B cell (primary cell): Measurements from ENCODE around the gene NACAD. TPM values are rescaled to one million over a fixed set of nuclear protein-coding genes. Genes with fewer than 3 reads are reported as not detected.

Experiments
- ATAC-seq: fragments of 200-7000 bp; cut with Tn5 transposase; one replicate; pipeline ENCODE4 v1.10.0; 2021; ENCODE audit warnings: low read depth, mild to moderate bottlenecking, moderate number of reproducible peaks, moderate library complexity
- CTCF ChIA-PET: fragments of 350-600 bp; sonication (Branson Sonifier 250); formaldehyde crosslinking; loops from one replicate; lab custom pipeline; 2021; ENCODE audit warnings: antibody characterized with exemption, inconsistent platforms; lab: Charles Lee
- POLR2A ChIA-PET: fragments of 350-600 bp; sonication (Branson Sonifier 250); formaldehyde crosslinking; loops from one replicate; lab custom pipeline; 2021; ENCODE audit warnings: antibody characterized with exemption; lab: Charles Lee
- DNase-seq: peaks from one replicate; pipeline ENCODE4 v3.0.0; 2013
- H2AFZ ChIP-seq: 2 replicates; pipeline ENCODE4 v1.6.1; 2012; ENCODE audit warnings: mild to moderate bottlenecking, low read depth, low read length; ENCODE audit not compliant: insufficient read depth, poor library complexity, severe bottlenecking
- H3K27ac ChIP-seq, 2 donors: 1 replicate in 1 of 2; 2 replicates in 1 of 2; pipeline ENCODE4 v1.5.1; 2012 to 2013; ENCODE audit warnings: low read length in 2 of 2, mild to moderate bottlenecking in 2 of 2, moderate library complexity in 1 of 2
- H3K27me3 ChIP-seq, 4 experiments: fragments of 200-600 bp in 1 of 4; sonication (generic) in 1 of 4; replicated peaks in 1 of 4; 1 replicate in 2 of 4; 2 replicates in 2 of 4; pipeline versions ENCODE4 v1.6.1 to v1.7.0; 2013 to 2016; ENCODE audit warnings: low read length in 3 of 4, mild to moderate bottlenecking in 2 of 4, mixed read lengths in 1 of 4, moderate library complexity in 1 of 4; ENCODE audit not compliant: insufficient read depth in 4 of 4, control insufficient read depth in 3 of 4; ENCODE audit errors: control extremely low read depth in 1 of 4
- H3K36me3 ChIP-seq, 2 experiments: replicated peaks in 1 of 2; 1 replicate in 1 of 2; 2 replicates in 1 of 2; pipeline versions ENCODE4 v1.6.1 to v1.7.1; 2013; ENCODE audit warnings: low read length in 1 of 2; ENCODE audit not compliant: insufficient read depth in 2 of 2, control insufficient read depth in 1 of 2; ENCODE audit errors: control extremely low read depth in 1 of 2, extremely low read depth in 1 of 2
- H3K4me1 ChIP-seq, 2 donors: fragments of 200-600 bp in 1 of 2; sonication (generic) in 1 of 2; 1 replicate in 1 of 2; 2 replicates in 1 of 2; pipeline versions ENCODE4 v1.5.1 to v1.6.1; 2013 to 2017; ENCODE audit warnings: low read length in 2 of 2; ENCODE audit not compliant: control insufficient read depth in 2 of 2, insufficient read depth in 2 of 2
- H3K4me2 ChIP-seq: replicated peaks from 2 replicates; pipeline ENCODE3; 2012; ENCODE audit warnings: mild to moderate bottlenecking, low read depth, low read length; ENCODE audit not compliant: poor library complexity, severe bottlenecking
- H3K4me3 ChIP-seq, 5 experiments: fragments of 200-600 bp in 1 of 5; sonication (generic) in 1 of 5; 1 replicate in 3 of 5; 2 replicates in 2 of 5; pipeline versions ENCODE4 v1.5.1 to v1.7.0; 2011 to 2016; ENCODE audit warnings: low read length in 4 of 5, mild to moderate bottlenecking in 4 of 5, low read depth in 2 of 5, control low read depth in 1 of 5, moderate library complexity in 1 of 5; ENCODE audit not compliant: insufficient read depth in 1 of 5; ENCODE audit errors: control extremely low read depth in 1 of 5, extremely low read depth in 1 of 5
- H3K79me2 ChIP-seq: fragments of 200-600 bp; sonication (generic); one replicate; pipeline ENCODE4 v1.6.0; 2016; ENCODE audit warnings: low read length; ENCODE audit not compliant: control insufficient read depth, insufficient read depth
- H3K9ac ChIP-seq: fragments of 200-600 bp; sonication (generic); 2 replicates; pipeline ENCODE4 v1.6.1; 2017; ENCODE audit warnings: mild to moderate bottlenecking, low read length, moderate library complexity
- H3K9me3 ChIP-seq, 3 donors: one replicate each; pipeline versions ENCODE4 v1.6.1 to v1.7.1; 2013; ENCODE audit warnings: low read length in 2 of 3; ENCODE audit not compliant: control insufficient read depth in 2 of 3, insufficient read depth in 1 of 3; ENCODE audit errors: control extremely low read depth in 1 of 3
- H4K20me1 ChIP-seq: 2 replicates; pipeline ENCODE4 v1.6.0; 2012; ENCODE audit warnings: mild to moderate bottlenecking, low read length; ENCODE audit not compliant: insufficient read depth, control insufficient read depth, poor library complexity, severe bottlenecking
- H3K27ac Mint-ChIP-seq: one replicate; pipeline ENCODE4 v1.8.0; 2021; ENCODE audit warnings: mixed read lengths
- H3K27me3 Mint-ChIP-seq: one replicate; pipeline ENCODE4 v1.8.0; 2021; ENCODE audit warnings: mixed read lengths
- H3K4me1 Mint-ChIP-seq: one replicate; pipeline ENCODE4 v1.8.0; 2021; ENCODE audit warnings: mixed read lengths
- H3K4me3 Mint-ChIP-seq: one replicate; pipeline ENCODE4 v1.8.0; 2021; ENCODE audit warnings: mixed read lengths
- H3K9me3 Mint-ChIP-seq: one replicate; pipeline ENCODE4 v1.8.0; 2022; ENCODE audit warnings: mixed read lengths; ENCODE audit not compliant: insufficient read depth
- CTCF ChIP-seq: fragments of 200-600 bp; IDR thresholded peaks from one replicate; pipeline ENCODE4 v1.8.0; 2022; ENCODE audit warnings: antibody characterized with exemption, mild to moderate bottlenecking
- EZH2 ChIP-seq: IDR thresholded peaks from 2 replicates; pipeline ENCODE4 v1.6.1; 2012; ENCODE audit warnings: borderline replicate concordance, low read depth, mild to moderate bottlenecking, moderate library complexity, low read length; ENCODE audit not compliant: insufficient read depth, poor library complexity, severe bottlenecking
- WGBS: methylation state at CpG from one replicate; pipeline ENCODE4 v1.1.5; 2013; ENCODE audit warnings: missing lambda C conversion rate; ENCODE audit not compliant: insufficient coverage; 5-methylcytosine and 5-hydroxymethylcytosine counted together
- intact Hi-C: fragments of 100-400 bp; cut with micrococcal nuclease; formaldehyde crosslinking; loops from one replicate; pipeline ENCODE4 v1.10.0; 2022
- polyA plus RNA-seq: library from polyadenylated mRNA; depleted of rRNA; stranded (reverse); fragments of >200 nt; gene quantifications from 2 replicates; pipeline ENCODE4 v1.2.3, GENCODE V29; 2012
- total RNA-seq, 2 donors: library from RNA; stranded (reverse); fragments of 120-200 nt in 1 of 2; gene quantifications; 1 replicate in 1 of 2; 2 replicates in 1 of 2; pipeline versions ENCODE4 v1.2.3 to v1.2.4, GENCODE V29; 2013 to 2022

The NACAD gene
- total and polyA plus RNA-seq, 2 donors (not counting 1 experiment from before 2014, with no cell fraction given), result 0.04 to 0.49 TPM

GRCh38 chr7:45036796-45037195, 52.0 kb downstream of the NACAD start:
- ATAC-seq, result no peak
- H2AFZ ChIP-seq, result no peak overlapping the region
- H4K20me1 ChIP-seq, result peaks cover 93% of the 10 kb centered on the region
- H3K4me1 ChIP-seq, result peaks cover 38 to 54% of the 10 kb centered on the region in 2 donors
- Mint-ChIP-seq H3K27me3 (no peaks in the 10 kb centered on the region), H3K9me3 (no peaks in the 10 kb centered on the region), H3K4me3 (peak overlapping the region; percentile 35), H3K27ac (peak overlapping the region; percentile 57), H3K4me1 (peaks cover 62% of the 10 kb centered on the region)
- intact Hi-C loops, result no loop called here
- peak overlapping the region; percentile 38 for H3K4me2 ChIP-seq
- H3K4me3 ChIP-seq, result no peak overlapping the region
- no peak for DNase-seq
- peak overlapping the region; percentile 20 for H3K9ac ChIP-seq
- H3K9me3 ChIP-seq, result no peaks in the 10 kb centered on the region
- peak overlapping the region in 1 of 2 donors; percentile 43 for H3K27ac ChIP-seq
- ChIA-PET POLR2A (interaction anchor here (0.5 to 1.7 kb wide), 3 partner anchors 9 to 74 kb away, joined by 3 to 5 read pairs (median 4); no protein-coding TSS in a partner anchor), CTCF (interaction anchor here (0.6 to 2.6 kb wide), 3 partner anchors 9 to 64 kb away, joined by 3 to 9 read pairs (median 9); no protein-coding TSS in a partner anchor)
- peaks cover 2 to 71% of the 10 kb centered on the region in 2 experiments for H3K36me3 ChIP-seq
- H3K27me3 ChIP-seq, result no peaks in the 10 kb centered on the region
- TF ChIP-seq EZH2 (no peak), CTCF (no peak)
- 30% methylated on average over 2 of the region's 8 CpGs for WGBS
- peaks cover 96% of the 10 kb centered on the region for H3K79me2 ChIP-seq

- H3K27ac ChIP-seq, result peak overlapping the region in 1 of 2 donors; percentile 43
- ChIA-PET CTCF (interaction anchor here (2.2 to 2.6 kb wide), 2 partner anchors 9 to 63 kb away, joined by 9 read pairs; no protein-coding TSS in a partner anchor), POLR2A (interaction anchor here (1.4 to 1.7 kb wide), 2 partner anchors 9 kb away, joined by 3 to 4 read pairs; no protein-coding TSS in a partner anchor)
- H3K9me3 ChIP-seq, result no peaks in the 10 kb centered on the region
- peaks cover 0 to 71% of the 10 kb centered on the region in 2 experiments for H3K36me3 ChIP-seq
- H4K20me1 ChIP-seq, result peaks cover 93% of the 10 kb centered on the region
- no peak overlapping the region for H3K9ac ChIP-seq
- Mint-ChIP-seq H3K27me3 (no peaks in the 10 kb centered on the region), H3K4me3 (peak overlapping the region; percentile 52), H3K4me1 (peaks cover 64% of the 10 kb centered on the region), H3K9me3 (no peaks in the 10 kb centered on the region), H3K27ac (peak overlapping the region; percentile 72)
- DNase-seq (no peak), ATAC-seq (no peak)
- TF ChIP-seq EZH2, result no peak
- TF ChIP-seq CTCF, result no peak
- peak overlapping the region; percentile 38 for H3K4me2 ChIP-seq
- H3K4me3 ChIP-seq, result no peak overlapping the region
- H3K4me1 ChIP-seq, result peaks cover 40 to 59% of the 10 kb centered on the region in 2 donors
- 53% methylated on average over 2 of the region's 3 CpGs for WGBS
- no peak overlapping the region for H2AFZ ChIP-seq
- no peaks in the 10 kb centered on the region for H3K27me3 ChIP-seq
- peaks cover 96% of the 10 kb centered on the region for H3K79me2 ChIP-seq
- intact Hi-C loops, result no loop called here
Measured at GRCh38 chr7:45036317-45036716, 52.5 kb downstream of the NACAD start.
